ENCODE measurements around the gene TTC31.

DNA sequence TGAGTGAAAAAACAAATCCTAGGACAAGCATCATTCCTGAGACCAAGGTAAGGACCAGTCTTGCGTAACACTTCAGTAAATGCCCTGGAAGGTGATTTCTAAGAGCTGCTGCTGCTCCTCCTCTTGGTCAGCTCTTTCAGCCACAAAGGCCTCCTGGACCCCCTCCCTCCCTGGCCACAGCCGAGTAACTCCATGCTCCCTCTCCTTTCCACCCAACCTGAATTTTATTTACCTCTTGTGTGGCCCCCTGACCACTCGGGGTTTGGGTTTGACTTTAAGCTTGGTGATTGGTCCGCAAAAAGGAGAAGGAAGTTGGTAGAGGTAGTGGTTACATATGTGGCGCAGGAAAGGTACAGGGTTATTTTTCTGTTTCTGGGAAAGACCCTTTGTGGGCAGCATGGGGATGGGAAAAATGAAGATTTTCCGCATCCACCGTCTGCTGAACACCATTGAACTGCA, 56.0 kb downstream of the TTC31 start:
- no peak for TF ChIP-seq EZH2phosphoT487 (IDR thresholded peaks at IDR 0.05; ENCODE audit: insufficient read depth, low read depth)
- TF ChIP-seq EZH2 (IDR thresholded peaks at IDR 0.05; ENCODE audit: insufficient read depth, poor library complexity, severe bottlenecking): no peak

All from GM23248 (cell line).